ENCODE data around the gene PEF1.

The PEF1 gene

GRCh38 chr1:31673433-31673832 lies 28.8 kb upstream of the PEF1 start:
- no peak for DNase-seq (ENCODE audit: low read depth)
- H3K4me3 ChIP-seq (ENCODE audit: low read depth, low read length): no peak overlapping the region
- no peak for TF ChIP-seq CTCF (conservative IDR thresholded peaks at IDR 0.05; ENCODE audit: low read depth, low read length)

GRCh38 chr1:31672986-31673385 lies 28.3 kb upstream of the PEF1 start:
- DNase-seq (ENCODE audit: low read depth): no peak
- TF ChIP-seq CTCF (conservative IDR thresholded peaks at IDR 0.05; ENCODE audit: low read depth, low read length): no peak
- H3K4me3 ChIP-seq (ENCODE audit: low read depth, low read length): no peak overlapping the region

GRCh38 chr1:31671561-31672201 lies 27.0 kb upstream of the PEF1 start:
- H3K4me3 ChIP-seq (ENCODE audit: low read depth, low read length): no peak overlapping the region

GRCh38 chr1:31671147-31671546 lies 26.5 kb upstream of the PEF1 start:
- DNase-seq (ENCODE audit: low read depth): no peak

More at GRCh38 chr1:31671561-31672201, 27.0 kb upstream of the PEF1 start:
- TF ChIP-seq CTCF (conservative IDR thresholded peaks at IDR 0.05; ENCODE audit: low read depth, low read length): no peak
- no peak for DNase-seq (ENCODE audit: low read depth)

GRCh38 chr1:31670593-31670964 lies 25.9 kb upstream of the PEF1 start:
- peak overlapping the region; percentile 34 for H3K4me3 ChIP-seq (ENCODE audit: low read depth, low read length)
- no peak for DNase-seq (ENCODE audit: low read depth)
- TF ChIP-seq CTCF (conservative IDR thresholded peaks at IDR 0.05; ENCODE audit: low read depth, low read length): no peak

More at GRCh38 chr1:31671147-31671546, 26.5 kb upstream of the PEF1 start:
- no peak overlapping the region for H3K4me3 ChIP-seq (ENCODE audit: low read depth, low read length)
- TF ChIP-seq CTCF (conservative IDR thresholded peaks at IDR 0.05; ENCODE audit: low read depth, low read length): no peak

- peak overlapping the region; percentile 34 for H3K4me3 ChIP-seq (ENCODE audit: low read depth, low read length)
- TF ChIP-seq CTCF (conservative IDR thresholded peaks at IDR 0.05; ENCODE audit: low read depth, low read length): peak; percentile 48
- DNase-seq (ENCODE audit: low read depth): peak; percentile 73
These were observed 25.3 kb upstream of the PEF1 start for GRCh38 chr1:31669786-31670592.

Data from choroid plexus epithelial cell (primary cell).